ENCODE data around the gene RAMP2. TPM values are rescaled to one million over a fixed set of nuclear protein-coding genes. Genes with fewer than 3 reads are reported as not detected.

RAMP2 gene
- total and polyA plus RNA-seq, 2 of the 13 experiments (the other 11 are each of a cell fraction or from before 2014, with no cell fraction given) = 1.4 to 5.2 TPM

DNA sequence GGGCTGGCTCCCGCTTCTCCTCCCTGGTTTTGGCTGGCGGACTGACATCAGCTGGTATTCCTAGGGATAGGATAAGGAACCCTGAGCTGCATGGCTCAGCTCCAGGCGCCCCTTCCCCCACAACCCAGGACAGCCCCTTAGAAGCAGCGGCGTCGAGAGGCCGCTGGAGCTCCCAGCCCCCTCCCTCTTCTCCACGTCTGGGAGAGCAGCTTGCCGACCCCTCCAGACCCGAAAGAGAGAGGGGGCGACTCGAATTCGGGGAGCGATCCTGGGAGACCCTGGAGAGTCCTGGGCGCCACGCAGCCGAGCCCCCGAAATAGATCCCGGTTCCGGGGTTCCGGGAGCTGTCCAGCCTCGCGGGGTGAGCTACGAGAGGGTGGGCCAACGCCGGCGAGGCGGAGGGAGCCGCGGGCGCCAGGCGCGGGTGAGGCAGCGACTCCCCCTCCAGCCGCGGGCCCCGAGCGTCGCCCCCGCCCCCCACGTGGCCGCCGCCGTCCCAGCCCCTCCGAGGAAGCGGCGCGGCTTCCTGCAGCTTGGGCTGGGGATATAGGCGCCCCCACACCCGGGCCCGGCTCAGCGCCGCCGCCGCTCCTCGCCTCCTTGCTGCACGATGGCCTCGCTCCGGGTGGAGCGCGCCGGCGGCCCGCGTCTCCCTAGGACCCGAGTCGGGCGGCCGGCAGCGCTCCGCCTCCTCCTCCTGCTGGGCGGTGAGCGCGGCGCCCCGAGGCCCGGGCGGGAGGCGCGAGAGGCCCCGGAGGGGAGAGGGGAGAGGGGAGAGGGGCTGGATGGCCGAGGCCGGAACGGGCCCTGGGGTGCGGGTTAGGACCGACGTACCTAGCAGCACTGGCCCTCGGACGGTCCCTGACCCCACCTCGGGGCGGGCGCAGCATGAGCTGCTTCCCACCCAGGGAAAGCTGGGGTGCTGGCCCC lies at the start of gene RAMP2 (continued):
- TF ChIP-seq, protein P1, sequence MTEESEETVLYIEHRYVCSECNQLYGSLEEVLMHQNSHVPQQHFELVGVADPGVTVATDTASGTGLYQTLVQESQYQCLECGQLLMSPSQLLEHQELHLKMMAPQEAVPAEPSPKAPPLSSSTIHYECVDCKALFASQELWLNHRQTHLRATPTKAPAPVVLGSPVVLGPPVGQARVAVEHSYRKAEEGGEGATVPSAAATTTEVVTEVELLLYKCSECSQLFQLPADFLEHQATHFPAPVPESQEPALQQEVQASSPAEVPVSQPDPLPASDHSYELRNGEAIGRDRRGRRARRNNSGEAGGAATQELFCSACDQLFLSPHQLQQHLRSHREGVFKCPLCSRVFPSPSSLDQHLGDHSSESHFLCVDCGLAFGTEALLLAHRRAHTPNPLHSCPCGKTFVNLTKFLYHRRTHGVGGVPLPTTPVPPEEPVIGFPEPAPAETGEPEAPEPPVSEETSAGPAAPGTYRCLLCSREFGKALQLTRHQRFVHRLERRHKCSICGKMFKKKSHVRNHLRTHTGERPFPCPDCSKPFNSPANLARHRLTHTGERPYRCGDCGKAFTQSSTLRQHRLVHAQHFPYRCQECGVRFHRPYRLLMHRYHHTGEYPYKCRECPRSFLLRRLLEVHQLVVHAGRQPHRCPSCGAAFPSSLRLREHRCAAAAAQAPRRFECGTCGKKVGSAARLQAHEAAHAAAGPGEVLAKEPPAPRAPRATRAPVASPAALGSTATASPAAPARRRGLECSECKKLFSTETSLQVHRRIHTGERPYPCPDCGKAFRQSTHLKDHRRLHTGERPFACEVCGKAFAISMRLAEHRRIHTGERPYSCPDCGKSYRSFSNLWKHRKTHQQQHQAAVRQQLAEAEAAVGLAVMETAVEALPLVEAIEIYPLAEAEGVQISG (CRISPR knock-in tag; IDR thresholded peaks at IDR 0.05) = peak; percentile 21
- TF ChIP-seq ZNF441 (CRISPR knock-in tag; IDR thresholded peaks at IDR 0.05; ENCODE audit: borderline replicate concordance) (peak; percentile 76; the same call in 1 of the 2 replicates), ZNF724P (CRISPR knock-in tag; IDR thresholded peaks at IDR 0.05; ENCODE audit: borderline replicate concordance) (peak; percentile 75; the same call in 1 of the 2 replicates), CEBPB (IDR thresholded peaks at IDR 0.05; ENCODE audit: borderline replicate concordance, low read depth, low read length) (no peak), ZNF33B (CRISPR knock-in tag; IDR thresholded peaks at IDR 0.05) (0 out of 2 replicates have a peak, but pooled peaks have one; percentile 64), KMT2B (CRISPR knock-in tag; IDR thresholded peaks at IDR 0.05) (no peak), ZNF777 (CRISPR knock-in tag; IDR thresholded peaks at IDR 0.05) (peak; percentile 95), ARHGAP35 (CRISPR knock-in tag; IDR thresholded peaks at IDR 0.05; ENCODE audit: borderline replicate concordance) (no peak), SKI (IDR thresholded peaks at IDR 0.05; ENCODE audit: partially characterized antibody) (no peak), ZNF570 (CRISPR knock-in tag; IDR thresholded peaks at IDR 0.05; ENCODE audit: borderline replicate concordance) (0 out of 2 replicates have a peak, but pooled peaks have one; percentile 7), BORCS8-MEF2B (CRISPR knock-in tag; IDR thresholded peaks at IDR 0.05) (peak; percentile 57), ZNF709 (CRISPR knock-in tag; IDR thresholded peaks at IDR 0.05) (peak; percentile 52; the same call in 1 of the 2 replicates), ZNF468 (CRISPR knock-in tag; IDR thresholded peaks at IDR 0.05) (peak; percentile 56; the same call in 1 of the 2 replicates), CBX1 (IDR thresholded peaks at IDR 0.05; ENCODE audit: low read depth) (no peak), ELF1 (CRISPR knock-in tag; IDR thresholded peaks at IDR 0.05) (peak; percentile 23; the same call in 1 of the 2 replicates), WIZ (CRISPR knock-in tag; IDR thresholded peaks at IDR 0.05) (0 out of 2 replicates have a peak, but pooled peaks have one; percentile 30), GLI4 (CRISPR knock-in tag; IDR thresholded peaks at IDR 0.05; ENCODE audit: borderline replicate concordance) (0 out of 2 replicates have a peak, but pooled peaks have one; percentile 44), ZNF337 (CRISPR knock-in tag; IDR thresholded peaks at IDR 0.05; ENCODE audit: borderline replicate concordance, low read depth) (0 out of 2 replicates have a peak, but pooled peaks have one; percentile 28)
- TF ChIP-seq, protein P2, sequence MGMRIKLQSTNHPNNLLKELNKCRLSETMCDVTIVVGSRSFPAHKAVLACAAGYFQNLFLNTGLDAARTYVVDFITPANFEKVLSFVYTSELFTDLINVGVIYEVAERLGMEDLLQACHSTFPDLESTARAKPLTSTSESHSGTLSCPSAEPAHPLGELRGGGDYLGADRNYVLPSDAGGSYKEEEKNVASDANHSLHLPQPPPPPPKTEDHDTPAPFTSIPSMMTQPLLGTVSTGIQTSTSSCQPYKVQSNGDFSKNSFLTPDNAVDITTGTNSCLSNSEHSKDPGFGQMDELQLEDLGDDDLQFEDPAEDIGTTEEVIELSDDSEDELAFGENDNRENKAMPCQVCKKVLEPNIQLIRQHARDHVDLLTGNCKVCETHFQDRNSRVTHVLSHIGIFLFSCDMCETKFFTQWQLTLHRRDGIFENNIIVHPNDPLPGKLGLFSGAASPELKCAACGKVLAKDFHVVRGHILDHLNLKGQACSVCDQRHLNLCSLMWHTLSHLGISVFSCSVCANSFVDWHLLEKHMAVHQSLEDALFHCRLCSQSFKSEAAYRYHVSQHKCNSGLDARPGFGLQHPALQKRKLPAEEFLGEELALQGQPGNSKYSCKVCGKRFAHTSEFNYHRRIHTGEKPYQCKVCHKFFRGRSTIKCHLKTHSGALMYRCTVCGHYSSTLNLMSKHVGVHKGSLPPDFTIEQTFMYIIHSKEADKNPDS (CRISPR knock-in tag; IDR thresholded peaks at IDR 0.05) = peak; percentile 44; the same call in 1 of the 2 replicates
- TF ChIP-seq, protein P3, sequence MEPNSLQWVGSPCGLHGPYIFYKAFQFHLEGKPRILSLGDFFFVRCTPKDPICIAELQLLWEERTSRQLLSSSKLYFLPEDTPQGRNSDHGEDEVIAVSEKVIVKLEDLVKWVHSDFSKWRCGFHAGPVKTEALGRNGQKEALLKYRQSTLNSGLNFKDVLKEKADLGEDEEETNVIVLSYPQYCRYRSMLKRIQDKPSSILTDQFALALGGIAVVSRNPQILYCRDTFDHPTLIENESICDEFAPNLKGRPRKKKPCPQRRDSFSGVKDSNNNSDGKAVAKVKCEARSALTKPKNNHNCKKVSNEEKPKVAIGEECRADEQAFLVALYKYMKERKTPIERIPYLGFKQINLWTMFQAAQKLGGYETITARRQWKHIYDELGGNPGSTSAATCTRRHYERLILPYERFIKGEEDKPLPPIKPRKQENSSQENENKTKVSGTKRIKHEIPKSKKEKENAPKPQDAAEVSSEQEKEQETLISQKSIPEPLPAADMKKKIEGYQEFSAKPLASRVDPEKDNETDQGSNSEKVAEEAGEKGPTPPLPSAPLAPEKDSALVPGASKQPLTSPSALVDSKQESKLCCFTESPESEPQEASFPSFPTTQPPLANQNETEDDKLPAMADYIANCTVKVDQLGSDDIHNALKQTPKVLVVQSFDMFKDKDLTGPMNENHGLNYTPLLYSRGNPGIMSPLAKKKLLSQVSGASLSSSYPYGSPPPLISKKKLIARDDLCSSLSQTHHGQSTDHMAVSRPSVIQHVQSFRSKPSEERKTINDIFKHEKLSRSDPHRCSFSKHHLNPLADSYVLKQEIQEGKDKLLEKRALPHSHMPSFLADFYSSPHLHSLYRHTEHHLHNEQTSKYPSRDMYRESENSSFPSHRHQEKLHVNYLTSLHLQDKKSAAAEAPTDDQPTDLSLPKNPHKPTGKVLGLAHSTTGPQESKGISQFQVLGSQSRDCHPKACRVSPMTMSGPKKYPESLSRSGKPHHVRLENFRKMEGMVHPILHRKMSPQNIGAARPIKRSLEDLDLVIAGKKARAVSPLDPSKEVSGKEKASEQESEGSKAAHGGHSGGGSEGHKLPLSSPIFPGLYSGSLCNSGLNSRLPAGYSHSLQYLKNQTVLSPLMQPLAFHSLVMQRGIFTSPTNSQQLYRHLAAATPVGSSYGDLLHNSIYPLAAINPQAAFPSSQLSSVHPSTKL (CRISPR knock-in tag; IDR thresholded peaks at IDR 0.05) = no peak
